Activated CD4-positive, alpha-beta T cell treated with anti-CD3 and anti-CD28 coated beads, Interleukin-2, amount 50 U/mL, for 24 hours (primary cell): Measurements from ENCODE around the gene POU3F1.
A peak's percentile ranks its signal among the peaks of the same experiment; 100 is the strongest.

Source experiments
- DNase-seq, 2 donors: peaks; one replicate each; pipeline ENCODE4 v3.0.0-alpha.2; 2020; ENCODE audit warnings: low read depth in 1 of 2, low spot score in 1 of 2

Gene POU3F1

GRCh38 chr1:38029081-38029681 is 17.4 kb downstream of the POU3F1 start:
- no peak for DNase-seq

DNA sequence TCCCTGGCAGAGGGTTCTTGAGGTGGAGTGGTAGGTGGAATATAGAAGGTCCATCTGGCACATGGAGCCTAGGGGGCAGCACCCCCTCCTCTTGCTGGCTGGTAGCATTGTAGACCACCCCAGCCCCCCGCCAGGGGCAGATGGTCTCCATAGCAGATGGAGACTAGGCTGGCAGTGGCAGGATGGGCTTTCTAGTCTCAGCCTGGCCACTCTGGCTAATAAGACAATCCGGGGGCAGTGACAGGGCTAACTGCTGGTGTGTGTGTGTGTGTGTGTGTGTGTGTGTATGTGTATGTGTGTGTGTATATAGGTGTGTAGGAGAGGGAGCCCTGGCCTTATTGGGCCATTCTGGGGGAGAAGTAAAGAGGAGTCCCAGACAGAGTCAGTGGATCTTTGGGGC is 17.9 kb downstream of the POU3F1 start:
- no peak for DNase-seq

DNA sequence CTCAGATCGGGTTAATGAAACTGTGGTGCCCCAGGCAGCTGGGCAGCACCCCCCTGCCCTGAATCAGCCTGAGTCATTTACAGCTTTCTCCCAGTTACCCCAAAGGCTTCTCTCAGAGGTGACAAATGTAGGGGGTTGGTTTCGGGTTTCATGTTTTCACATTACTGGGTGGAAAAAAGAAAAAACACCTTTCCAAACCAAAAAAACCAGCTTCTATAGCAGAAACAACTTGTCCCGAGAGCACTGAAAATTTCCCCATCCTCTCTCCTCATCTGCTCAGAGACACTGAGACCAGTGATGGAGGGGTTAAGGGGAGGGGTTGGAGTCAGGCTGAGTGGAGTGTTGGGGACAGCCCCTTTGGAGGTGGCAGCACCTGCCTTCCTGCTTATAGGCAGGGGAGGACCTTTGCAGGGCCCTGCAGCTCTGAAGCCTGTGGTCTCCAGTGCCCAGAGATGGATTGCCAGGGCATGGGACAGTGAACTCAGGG is 18.4 kb downstream of the POU3F1 start:
- DNase-seq = peak in 1 of 2 donors; percentile 84

DNA sequence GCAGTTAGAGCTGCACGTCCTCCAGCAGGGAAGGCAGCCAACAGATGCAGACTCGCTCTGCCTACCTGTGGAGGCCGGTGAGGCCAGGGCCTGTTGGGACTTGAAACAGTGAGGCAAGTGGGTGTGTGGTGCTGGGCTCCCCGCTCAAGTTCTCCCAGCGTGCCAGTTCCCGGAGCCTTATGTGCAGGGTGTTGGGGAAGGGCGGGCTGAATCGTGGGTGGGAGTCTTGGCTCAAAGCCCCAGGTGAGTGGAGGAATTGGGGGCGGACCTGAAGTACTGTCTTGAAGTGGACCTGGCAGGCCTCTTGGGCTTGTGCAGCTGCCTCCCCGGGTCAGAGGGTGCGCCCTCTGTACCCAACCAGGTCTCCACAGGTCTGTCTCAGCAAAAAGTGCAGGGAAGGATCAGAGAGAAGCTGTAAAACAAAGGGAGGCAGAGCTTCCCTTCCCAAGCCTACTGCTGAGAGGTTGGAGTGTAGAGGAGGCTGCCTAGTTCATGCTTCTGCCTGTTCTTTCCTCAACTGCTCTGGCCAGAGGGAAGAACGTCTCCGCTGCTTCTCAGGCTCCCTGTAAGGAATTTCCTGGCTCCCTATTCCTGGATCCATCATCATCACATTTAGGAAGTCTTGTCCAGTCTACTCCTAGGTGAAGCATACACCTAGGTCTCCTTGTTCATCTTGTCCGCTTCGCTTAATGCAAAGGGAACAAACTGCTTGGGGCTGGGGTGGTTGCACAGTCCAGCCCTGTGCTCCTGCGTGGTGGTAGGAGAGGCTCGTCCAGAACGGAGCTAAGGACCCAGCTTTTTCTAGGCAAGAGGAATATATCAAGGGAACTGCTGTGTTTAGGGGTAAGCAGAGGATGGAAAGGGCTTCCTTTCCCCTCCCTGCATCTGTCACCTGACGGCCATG is 19.1 kb downstream of the POU3F1 start:
- DNase-seq = no peak

DNA sequence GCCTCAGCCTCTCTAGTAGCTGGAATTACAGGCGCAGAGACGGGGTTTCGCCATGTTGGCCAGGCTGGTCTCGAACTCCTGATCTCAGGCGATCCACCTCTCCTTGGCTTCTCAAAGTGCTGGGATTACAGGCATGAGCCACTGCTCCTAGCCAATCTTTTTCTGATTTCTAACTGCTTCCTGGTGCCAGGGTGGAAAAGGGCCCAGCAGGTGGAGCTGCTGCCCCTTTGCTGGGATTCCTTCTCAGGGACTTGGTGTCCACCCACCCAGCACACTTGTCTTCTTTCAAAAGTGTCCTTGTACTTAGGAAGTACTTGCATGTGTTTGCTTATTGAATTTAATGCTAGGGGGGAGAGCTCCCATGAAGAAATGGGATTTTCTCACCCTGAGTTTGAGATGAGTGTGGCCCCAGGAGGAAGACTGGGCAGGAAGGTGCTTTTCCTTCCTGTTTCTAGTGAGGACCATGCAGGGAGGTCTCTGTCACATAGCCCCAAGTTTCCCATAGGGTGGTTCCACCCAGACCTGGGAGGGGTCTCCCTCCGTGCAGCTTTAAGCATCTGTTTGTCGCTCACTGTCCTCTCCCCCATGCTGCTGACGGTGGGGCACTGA is 19.9 kb downstream of the POU3F1 start:
- peak in 1 of 2 donors; percentile 47 for DNase-seq

- DNase-seq = no peak
These were observed 20.9 kb downstream of the POU3F1 start for GRCh38 chr1:38025664-38026063.

GRCh38 chr1:38025233-38025632 is 21.4 kb downstream of the POU3F1 start:
- DNase-seq = no peak

DNA sequence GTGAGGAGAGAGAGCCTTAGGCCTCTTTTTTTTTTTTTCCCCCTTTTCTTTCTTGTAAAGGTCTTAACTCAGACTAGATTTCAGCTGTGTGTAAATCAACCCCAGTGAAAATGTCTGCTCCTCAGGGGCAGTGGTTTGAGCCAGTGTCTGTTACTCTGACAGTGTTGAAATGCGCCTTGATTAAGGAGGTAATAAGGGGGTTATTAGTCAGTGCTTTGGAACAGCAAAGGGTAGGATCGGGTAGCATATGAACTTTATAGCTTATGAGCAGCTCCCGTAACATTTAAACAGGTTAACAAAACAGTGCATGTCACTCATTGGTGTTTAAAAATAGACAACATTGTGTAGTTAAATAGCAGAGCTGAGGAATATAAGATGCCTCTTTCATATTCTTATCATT is 23.8 kb downstream of the POU3F1 start:
- DNase-seq = no peak

DNA sequence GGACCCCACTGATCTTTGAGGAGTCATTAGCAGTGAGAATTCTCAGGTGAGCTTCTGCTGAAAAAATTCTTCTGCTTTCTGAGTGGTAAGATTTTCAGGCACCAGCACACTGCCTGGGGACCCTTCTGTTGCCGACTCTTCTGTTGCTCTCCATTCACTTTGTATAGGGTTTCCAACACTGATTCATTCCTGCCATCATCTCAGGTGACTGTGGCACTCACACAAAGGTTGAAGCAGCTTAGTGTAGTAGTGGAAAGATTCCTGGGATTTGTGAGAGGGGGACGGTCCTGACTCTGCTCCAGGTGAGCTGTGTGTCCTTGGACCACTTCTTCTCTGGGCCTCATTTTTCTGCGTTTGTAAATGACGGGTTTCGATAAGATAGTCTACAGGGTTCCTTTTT is 24.6 kb downstream of the POU3F1 start:
- no peak for DNase-seq

DNA sequence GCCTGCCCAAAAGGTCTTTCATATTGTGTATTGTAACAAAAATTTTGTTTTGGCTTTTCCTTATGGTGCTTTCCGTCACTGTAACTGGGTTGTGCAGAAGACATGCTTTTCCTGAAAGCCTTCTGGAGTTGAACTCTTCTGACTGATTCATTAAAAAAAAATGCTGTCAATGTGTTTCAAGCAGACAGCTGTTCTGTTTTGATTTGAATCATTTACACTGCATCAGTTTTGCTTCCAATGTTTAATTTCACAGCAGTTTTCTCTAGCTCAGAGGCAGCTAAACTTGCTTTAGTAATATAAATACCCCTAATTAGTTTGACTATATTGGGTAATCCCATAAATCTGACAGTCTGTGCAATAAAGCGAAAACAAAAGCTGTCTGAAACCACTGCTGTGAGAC is 26.2 kb downstream of the POU3F1 start:
- DNase-seq = no peak

DNA sequence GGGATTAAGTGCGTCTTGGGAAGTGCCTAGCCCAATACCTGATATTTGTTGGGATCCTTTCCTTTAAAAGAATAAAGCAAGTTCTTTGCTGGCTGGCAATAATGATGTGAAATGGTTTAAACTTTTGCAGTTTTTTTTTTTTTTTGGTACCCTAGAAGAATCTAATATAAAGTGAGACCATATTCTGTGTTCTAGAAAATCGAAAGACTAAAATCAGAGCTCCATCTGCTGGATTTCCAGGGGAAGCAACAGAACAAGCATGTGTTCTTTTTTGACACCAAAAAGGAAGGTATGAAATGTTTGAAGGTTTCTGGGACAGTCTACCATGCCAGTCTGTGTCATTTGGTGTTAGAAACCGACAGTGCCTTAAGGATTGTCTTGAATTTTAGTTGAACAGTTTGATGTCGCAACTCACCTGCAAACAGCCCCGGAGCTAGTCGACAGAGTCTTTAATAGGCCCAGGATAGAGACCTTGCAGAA is 27.7 kb downstream of the POU3F1 start:
- no peak for DNase-seq

DNA sequence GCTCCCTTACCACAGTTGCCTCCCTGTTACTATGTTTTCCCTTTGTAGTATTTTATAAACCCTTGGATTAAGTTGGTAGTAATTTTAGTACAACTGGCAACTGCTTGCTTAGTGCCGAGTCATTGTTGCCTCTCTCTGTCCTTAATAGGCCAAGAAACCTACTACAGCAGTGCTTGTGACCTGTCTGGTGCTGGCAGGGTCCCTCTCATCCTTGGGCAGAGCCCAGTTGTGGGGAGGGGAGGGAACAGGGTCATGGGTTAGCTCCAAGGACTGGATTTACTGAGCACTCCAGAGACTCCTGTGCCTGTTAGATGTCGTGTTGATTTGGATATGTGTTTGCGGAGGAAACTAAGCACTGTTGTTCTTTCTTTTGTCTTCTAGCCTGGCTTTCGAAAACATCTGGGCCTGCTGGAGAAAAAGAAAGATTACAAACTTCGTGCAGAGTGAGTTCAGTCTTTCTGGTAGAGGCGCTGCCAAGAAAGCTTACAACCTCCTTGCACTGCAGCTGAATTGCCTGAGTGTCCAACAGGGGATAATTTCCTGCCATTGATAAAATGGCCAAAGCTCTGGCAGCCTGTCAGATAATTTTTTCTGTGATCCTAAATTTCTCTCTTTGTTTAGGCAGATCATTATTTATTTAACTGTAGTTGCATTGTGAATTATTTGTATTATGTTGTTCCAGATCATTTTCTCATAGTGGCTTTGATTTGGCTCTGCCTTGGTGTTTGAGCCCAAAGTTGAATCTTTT is 30.4 kb downstream of the POU3F1 start:
- DNase-seq = no peak

GRCh38 chr1:38014724-38015424 is 31.7 kb downstream of the POU3F1 start:
- no peak for DNase-seq

DNA sequence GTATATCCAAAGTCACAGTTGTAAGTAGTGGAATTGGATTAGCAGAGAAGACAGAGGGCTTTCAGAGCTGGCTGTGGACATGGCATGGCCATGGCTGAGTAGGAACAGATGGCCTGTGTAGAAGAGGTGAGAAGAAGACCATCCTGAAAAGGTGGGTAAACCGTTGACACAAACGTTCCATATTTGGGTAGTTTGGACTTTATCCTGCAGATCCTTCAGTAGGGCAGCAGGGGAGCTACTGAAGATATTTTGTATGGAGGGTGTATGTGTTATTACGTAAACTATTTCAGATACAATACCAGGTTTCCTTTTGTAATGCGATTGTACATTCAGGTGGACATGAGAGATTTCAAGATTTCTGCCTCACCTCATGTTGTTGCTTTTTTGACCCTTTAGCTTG is 32.4 kb downstream of the POU3F1 start:
- no peak for DNase-seq

- DNase-seq = no peak
These were observed 33.4 kb downstream of the POU3F1 start for GRCh38 chr1:38013227-38013622.

- DNase-seq = peak; percentile 69 to 93
These were observed 34.0 kb downstream of the POU3F1 start, which contains the start of gene UTP11 for GRCh38 chr1:38012363-38013226. UTP11 (plus strand) TSS chr1:38012734; CDS start chr1:38012803, 69 bp downstream.

DNA sequence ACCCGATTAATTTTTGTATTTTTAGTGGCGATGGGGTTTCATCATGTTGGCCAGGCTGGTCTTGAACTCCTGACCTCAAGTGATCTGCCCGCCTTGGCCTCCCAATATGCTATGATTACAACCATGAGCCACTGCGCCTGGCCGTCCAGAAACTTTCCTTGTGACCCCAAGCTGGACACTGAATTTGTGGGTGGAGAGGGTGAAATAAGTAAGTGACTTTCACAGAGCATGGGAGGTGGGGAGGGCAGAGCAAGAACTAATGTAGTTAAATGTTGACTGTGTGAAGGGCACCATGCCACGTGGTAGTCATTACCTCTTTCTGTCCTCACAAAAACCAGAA is 36.8 kb downstream of the POU3F1 start:
- DNase-seq = no peak

GRCh38 chr1:38009088-38009840 is 37.3 kb downstream of the POU3F1 start:
- DNase-seq = peak in 1 of 2 donors; percentile 67
